ENCODE results near the gene CDH18.

DNA sequence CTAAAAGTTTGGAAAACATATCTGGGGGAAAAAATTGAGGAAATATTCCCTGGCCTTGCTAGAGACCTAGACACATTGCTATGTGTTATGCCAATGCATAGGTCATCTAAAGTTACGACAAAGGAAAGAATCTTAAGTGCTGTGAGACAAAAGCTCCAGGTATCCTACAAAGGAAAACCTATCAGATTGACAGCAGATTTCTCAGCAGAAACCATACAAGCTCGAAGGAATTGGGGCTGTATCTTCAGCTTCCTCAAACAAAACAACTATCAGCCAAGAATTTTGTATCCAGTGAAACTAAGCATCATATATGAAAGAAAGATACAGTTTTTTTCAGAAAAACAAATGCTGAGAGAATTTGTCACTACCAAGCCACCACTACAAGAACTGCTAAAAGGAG, 234.4 kb downstream of the CDH18 start:
- TF ChIP-seq, protein P1, sequence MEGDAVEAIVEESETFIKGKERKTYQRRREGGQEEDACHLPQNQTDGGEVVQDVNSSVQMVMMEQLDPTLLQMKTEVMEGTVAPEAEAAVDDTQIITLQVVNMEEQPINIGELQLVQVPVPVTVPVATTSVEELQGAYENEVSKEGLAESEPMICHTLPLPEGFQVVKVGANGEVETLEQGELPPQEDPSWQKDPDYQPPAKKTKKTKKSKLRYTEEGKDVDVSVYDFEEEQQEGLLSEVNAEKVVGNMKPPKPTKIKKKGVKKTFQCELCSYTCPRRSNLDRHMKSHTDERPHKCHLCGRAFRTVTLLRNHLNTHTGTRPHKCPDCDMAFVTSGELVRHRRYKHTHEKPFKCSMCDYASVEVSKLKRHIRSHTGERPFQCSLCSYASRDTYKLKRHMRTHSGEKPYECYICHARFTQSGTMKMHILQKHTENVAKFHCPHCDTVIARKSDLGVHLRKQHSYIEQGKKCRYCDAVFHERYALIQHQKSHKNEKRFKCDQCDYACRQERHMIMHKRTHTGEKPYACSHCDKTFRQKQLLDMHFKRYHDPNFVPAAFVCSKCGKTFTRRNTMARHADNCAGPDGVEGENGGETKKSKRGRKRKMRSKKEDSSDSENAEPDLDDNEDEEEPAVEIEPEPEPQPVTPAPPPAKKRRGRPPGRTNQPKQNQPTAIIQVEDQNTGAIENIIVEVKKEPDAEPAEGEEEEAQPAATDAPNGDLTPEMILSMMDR (IDR thresholded peaks at IDR 0.05): no peak
- no peak for TF ChIP-seq POLR2A (IDR thresholded peaks at IDR 0.05)
- TF ChIP-seq POLR2AphosphoS5 (IDR thresholded peaks at IDR 0.05): no peak
- TF ChIP-seq EP300 (IDR thresholded peaks at IDR 0.05): no peak
